Testis (tissue), 3 donors: ENCODE results near the gene SPRN. TPM values are rescaled to one million over a fixed set of nuclear protein-coding genes. Genes with fewer than 3 reads are reported as not detected.

Experiments used
- DNase-seq: peaks from one replicate; pipeline ENCODE4 v3.0.0-alpha.2; 2019
- H3K27ac ChIP-seq, 2 donors: fragments of 200-600 bp; sonication (generic); one replicate each; pipeline ENCODE4 v1.5.1; 2019
- H3K27me3 ChIP-seq: fragments of 200-600 bp; sonication (generic); one replicate; pipeline ENCODE4 v1.5.1; 2019
- H3K36me3 ChIP-seq: fragments of 200-600 bp; sonication (generic); one replicate; pipeline ENCODE4 v1.5.1; 2017; ENCODE audit warnings: low read depth; ENCODE audit errors: missing control alignments
- H3K4me1 ChIP-seq: fragments of 200-600 bp; sonication (generic); one replicate; pipeline ENCODE4 v1.5.1; 2019
- H3K4me3 ChIP-seq, 2 donors: fragments of 200-600 bp; sonication (generic); one replicate each; pipeline ENCODE4 v1.5.1; 2017 to 2019
- H3K9me3 ChIP-seq: fragments of 200-600 bp; sonication (generic); one replicate; pipeline ENCODE4 v1.5.1; 2017
- POLR2A ChIP-seq: fragments of 450-650 bp; IDR thresholded peaks from one replicate; pipeline ENCODE4 v1.6.1; 2017; ENCODE audit warnings: antibody characterized with exemption, mild to moderate bottlenecking, moderate library complexity
- WGBS, 2 donors: methylation state at CpG; one replicate each; pipeline ENCODE4 v1.1.5; 2018; 5-methylcytosine and 5-hydroxymethylcytosine counted together
- intact Hi-C: fragments of 100-400 bp; cut with DNase I; formaldehyde crosslinking; loops from one replicate; pipeline ENCODE4 v1.15.1; 2023; ENCODE audit warnings: low total_unique reads
- polyA plus RNA-seq: library from polyadenylated mRNA; stranded (reverse); fragments of 350-450 nt; fragmentation: Illumina TruSeq; extraction: RNeasy Lipid Tissue Mini Kit (QIAGEN cat#74804); gene quantifications from one replicate; pipeline ENCODE4 v1.2.3, GENCODE V29; 2014; ENCODE audit warnings: low read depth, low replicate concordance; ENCODE audit not compliant: insufficient read depth
- total RNA-seq, 2 donors: library from RNA; depleted of rRNA; stranded (reverse); fragments of >200 nt; gene quantifications; one replicate each; pipeline ENCODE4 v1.2.3, GENCODE V29; 2016
- TF ChIP-seq, protein P1 (sequence below), 3 experiments: fragments of 450-650 bp in 2 of 3; fragments of 200-600 bp in 1 of 3; sonication (generic) in 1 of 3; IDR thresholded peaks; one replicate each; pipeline ENCODE4 v1.5.1; 2016 to 2019; ENCODE audit warnings: antibody characterized with exemption in 3 of 3, mild to moderate bottlenecking in 2 of 3, moderate library complexity in 1 of 3

SPRN gene
- total and polyA plus RNA-seq, 3 donors from 2014 or later: 1.7 to 2.7 (median 1.8) TPM

- no peaks in the 10 kb centered on the region for H3K36me3 ChIP-seq
- WGBS, 2 donors: 94 to 100% methylated on average over 2 of the region's 2 CpGs
- DNase-seq: no peak
- no peaks in the 10 kb centered on the region for H3K27me3 ChIP-seq
- H3K4me1 ChIP-seq: no peaks in the 10 kb centered on the region
- no peak overlapping the region for H3K27ac ChIP-seq
- TF ChIP-seq POLR2A: no peak
- TF ChIP-seq, protein P1, sequence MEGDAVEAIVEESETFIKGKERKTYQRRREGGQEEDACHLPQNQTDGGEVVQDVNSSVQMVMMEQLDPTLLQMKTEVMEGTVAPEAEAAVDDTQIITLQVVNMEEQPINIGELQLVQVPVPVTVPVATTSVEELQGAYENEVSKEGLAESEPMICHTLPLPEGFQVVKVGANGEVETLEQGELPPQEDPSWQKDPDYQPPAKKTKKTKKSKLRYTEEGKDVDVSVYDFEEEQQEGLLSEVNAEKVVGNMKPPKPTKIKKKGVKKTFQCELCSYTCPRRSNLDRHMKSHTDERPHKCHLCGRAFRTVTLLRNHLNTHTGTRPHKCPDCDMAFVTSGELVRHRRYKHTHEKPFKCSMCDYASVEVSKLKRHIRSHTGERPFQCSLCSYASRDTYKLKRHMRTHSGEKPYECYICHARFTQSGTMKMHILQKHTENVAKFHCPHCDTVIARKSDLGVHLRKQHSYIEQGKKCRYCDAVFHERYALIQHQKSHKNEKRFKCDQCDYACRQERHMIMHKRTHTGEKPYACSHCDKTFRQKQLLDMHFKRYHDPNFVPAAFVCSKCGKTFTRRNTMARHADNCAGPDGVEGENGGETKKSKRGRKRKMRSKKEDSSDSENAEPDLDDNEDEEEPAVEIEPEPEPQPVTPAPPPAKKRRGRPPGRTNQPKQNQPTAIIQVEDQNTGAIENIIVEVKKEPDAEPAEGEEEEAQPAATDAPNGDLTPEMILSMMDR (IDR thresholded peaks at IDR 0.05): no peak
- no peaks in the 10 kb centered on the region for H3K9me3 ChIP-seq
- intact Hi-C loops: no loop called here
- no peak overlapping the region for H3K4me3 ChIP-seq
Measured at GRCh38 chr10:133385214-133385613, 39.2 kb downstream of the SPRN start.

DNA sequence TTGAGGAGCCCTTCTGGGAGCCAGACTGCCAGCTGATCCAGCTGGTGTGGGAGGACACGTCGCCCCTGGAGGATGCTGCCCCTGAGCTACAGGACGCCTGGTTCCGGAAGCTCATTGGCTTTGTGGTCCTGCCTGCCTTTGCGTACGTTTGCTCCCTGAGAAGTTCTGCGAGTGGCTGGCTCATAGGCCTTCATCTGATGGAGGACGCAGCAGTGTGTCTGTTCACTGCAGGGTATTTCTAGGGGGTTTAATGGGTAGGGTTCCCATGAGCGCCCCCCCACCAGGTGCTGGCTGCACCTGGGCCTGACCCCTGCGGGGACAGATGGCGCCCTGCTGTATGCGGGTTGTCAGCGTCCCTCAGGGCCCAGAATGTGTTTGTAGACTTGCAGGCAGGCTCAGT, 40.4 kb downstream of the SPRN start:
- no peaks in the 10 kb centered on the region for H3K36me3 ChIP-seq
- no peak overlapping the region for H3K27ac ChIP-seq
- intact Hi-C loops: no loop called here
- no peaks in the 10 kb centered on the region for H3K9me3 ChIP-seq
- H3K4me1 ChIP-seq: peaks cover 5% of the 10 kb centered on the region
- no peak overlapping the region for H3K4me3 ChIP-seq
- WGBS, 2 donors: 94% methylated on average over 9 to 13 of the region's 13 CpGs
- no peak for DNase-seq
- no peaks in the 10 kb centered on the region for H3K27me3 ChIP-seq
- TF ChIP-seq, protein P1 (IDR thresholded peaks at IDR 0.05): no peak
- TF ChIP-seq POLR2A: no peak

DNA sequence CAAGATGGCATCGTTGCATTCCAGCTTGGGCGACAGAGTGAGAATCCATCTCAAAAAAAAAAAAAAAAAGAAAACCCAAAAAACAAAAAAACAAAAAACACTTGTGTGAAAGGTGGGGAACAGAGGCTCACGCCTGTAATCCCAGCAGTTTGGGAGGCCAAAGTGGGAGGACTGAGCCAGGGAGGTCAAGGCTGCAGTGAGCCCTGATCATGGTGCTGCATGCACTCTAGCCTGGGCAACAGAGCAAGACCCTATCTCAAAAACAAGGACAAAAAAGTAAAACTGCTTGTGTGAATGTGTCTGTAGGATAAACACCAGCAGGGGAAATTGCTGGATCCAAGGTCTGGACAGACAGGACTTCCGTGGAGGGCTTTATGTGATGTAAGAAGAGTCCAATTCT, 40.9 kb downstream of the SPRN start:
- no peak for DNase-seq
- Histone ChIP-seq H3K9me3 (no peaks in the 10 kb centered on the region), H3K36me3 (no peaks in the 10 kb centered on the region), H3K27ac (no peak overlapping the region), H3K4me1 (peaks cover 5% of the 10 kb centered on the region), H3K4me3 (no peak overlapping the region), H3K27me3 (no peaks in the 10 kb centered on the region)
- intact Hi-C loops: no loop called here
- 89 to 96% methylated on average over 4 of the region's 4 CpGs for whole genome bisulfite sequencing, 2 donors
- TF ChIP-seq POLR2A: no peak

- Histone ChIP-seq H3K27me3 (no peaks in the 10 kb centered on the region), H3K4me1 (peaks cover 5% of the 10 kb centered on the region), H3K36me3 (no peaks in the 10 kb centered on the region), H3K4me3 (no peak overlapping the region), H3K9me3 (no peaks in the 10 kb centered on the region), H3K27ac (no peak overlapping the region)
- WGBS, 2 donors: 93 to 96% methylated on average over 2 to 8 of the region's 8 CpGs
- intact Hi-C loops: no loop called here
- no peak for DNase-seq
- TF ChIP-seq, protein P1 (IDR thresholded peaks at IDR 0.05): no peak
- no peak for TF ChIP-seq POLR2A
Measured at GRCh38 chr10:133381036-133381435, 43.4 kb downstream of the SPRN start.

GRCh38 chr10:133379801-133380666, 44.4 kb downstream of the SPRN start:
- no peaks in the 10 kb centered on the region for H3K27me3 ChIP-seq
- 70 to 88% methylated on average over 6 to 36 of the region's 36 CpGs for WGBS, 2 donors
- H3K36me3 ChIP-seq: no peaks in the 10 kb centered on the region
- no peak for TF ChIP-seq POLR2A
- TF ChIP-seq, protein P1 (IDR thresholded peaks at IDR 0.05): no peak
- no peak for DNase-seq
- peak overlapping the region; percentile 71 to 90 for H3K4me3 ChIP-seq
- no peaks in the 10 kb centered on the region for H3K9me3 ChIP-seq
- H3K4me1 ChIP-seq: peaks cover 5% of the 10 kb centered on the region
- intact Hi-C loops: no loop called here
- peak overlapping the region; percentile 10 to 64 for H3K27ac ChIP-seq
